ENCODE measurements around the gene GLRA2.

- TF ChIP-seq CTCF (IDR thresholded peaks at IDR 0.05; ENCODE audit: low read depth, low read length) (no peak), EZH2phosphoT487 (IDR thresholded peaks at IDR 0.05; ENCODE audit: low read depth) (no peak)
These were observed 161.2 kb downstream of the GLRA2 start for GRCh38 chrX:14690553-14690952.

Data from OCI-LY3 (cell line).